Measurements from ENCODE around the gene P3H4.

DNA sequence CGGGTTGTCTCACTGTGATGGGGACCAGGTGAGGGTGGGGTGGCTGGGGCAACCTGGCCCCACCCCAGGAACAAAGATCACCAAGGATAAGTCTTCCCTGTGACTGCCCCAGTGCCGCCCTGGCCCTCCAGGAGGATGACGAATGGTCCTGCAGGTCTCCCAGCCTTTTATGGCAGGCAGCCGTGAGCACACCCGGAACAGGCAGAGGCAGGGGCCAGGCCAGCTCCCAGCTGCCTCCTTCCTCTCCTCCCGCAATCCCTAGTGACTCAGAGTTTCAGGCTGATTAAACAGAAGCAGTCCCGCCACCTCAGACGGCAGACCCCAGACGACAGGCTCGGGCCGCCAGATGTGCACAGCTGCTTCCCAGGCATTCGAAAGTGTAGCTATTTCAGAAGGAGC lies 38.6 kb downstream of the P3H4 start:
- TF ChIP-seq, protein P1, sequence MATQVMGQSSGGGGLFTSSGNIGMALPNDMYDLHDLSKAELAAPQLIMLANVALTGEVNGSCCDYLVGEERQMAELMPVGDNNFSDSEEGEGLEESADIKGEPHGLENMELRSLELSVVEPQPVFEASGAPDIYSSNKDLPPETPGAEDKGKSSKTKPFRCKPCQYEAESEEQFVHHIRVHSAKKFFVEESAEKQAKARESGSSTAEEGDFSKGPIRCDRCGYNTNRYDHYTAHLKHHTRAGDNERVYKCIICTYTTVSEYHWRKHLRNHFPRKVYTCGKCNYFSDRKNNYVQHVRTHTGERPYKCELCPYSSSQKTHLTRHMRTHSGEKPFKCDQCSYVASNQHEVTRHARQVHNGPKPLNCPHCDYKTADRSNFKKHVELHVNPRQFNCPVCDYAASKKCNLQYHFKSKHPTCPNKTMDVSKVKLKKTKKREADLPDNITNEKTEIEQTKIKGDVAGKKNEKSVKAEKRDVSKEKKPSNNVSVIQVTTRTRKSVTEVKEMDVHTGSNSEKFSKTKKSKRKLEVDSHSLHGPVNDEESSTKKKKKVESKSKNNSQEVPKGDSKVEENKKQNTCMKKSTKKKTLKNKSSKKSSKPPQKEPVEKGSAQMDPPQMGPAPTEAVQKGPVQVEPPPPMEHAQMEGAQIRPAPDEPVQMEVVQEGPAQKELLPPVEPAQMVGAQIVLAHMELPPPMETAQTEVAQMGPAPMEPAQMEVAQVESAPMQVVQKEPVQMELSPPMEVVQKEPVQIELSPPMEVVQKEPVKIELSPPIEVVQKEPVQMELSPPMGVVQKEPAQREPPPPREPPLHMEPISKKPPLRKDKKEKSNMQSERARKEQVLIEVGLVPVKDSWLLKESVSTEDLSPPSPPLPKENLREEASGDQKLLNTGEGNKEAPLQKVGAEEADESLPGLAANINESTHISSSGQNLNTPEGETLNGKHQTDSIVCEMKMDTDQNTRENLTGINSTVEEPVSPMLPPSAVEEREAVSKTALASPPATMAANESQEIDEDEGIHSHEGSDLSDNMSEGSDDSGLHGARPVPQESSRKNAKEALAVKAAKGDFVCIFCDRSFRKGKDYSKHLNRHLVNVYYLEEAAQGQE (IDR thresholded peaks at IDR 0.05; ENCODE audit: insufficient replicate concordance, low read depth) = no peak
- TF ChIP-seq, protein P2, sequence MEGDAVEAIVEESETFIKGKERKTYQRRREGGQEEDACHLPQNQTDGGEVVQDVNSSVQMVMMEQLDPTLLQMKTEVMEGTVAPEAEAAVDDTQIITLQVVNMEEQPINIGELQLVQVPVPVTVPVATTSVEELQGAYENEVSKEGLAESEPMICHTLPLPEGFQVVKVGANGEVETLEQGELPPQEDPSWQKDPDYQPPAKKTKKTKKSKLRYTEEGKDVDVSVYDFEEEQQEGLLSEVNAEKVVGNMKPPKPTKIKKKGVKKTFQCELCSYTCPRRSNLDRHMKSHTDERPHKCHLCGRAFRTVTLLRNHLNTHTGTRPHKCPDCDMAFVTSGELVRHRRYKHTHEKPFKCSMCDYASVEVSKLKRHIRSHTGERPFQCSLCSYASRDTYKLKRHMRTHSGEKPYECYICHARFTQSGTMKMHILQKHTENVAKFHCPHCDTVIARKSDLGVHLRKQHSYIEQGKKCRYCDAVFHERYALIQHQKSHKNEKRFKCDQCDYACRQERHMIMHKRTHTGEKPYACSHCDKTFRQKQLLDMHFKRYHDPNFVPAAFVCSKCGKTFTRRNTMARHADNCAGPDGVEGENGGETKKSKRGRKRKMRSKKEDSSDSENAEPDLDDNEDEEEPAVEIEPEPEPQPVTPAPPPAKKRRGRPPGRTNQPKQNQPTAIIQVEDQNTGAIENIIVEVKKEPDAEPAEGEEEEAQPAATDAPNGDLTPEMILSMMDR (IDR thresholded peaks at IDR 0.05; ENCODE audit: insufficient read depth, low read length) = no peak
- no peak for TF ChIP-seq POLR2AphosphoS5 (IDR thresholded peaks at IDR 0.05; ENCODE audit: low read depth)

Data from HL-60 (cell line).